ENCODE results near the gene ACOT7.
"Not testable (repeated sequence)": the region's sequence is repeated elsewhere in the genome, so short reads cannot be mapped to it uniquely, and the experiment has no call there.

The ACOT7 gene

DNA sequence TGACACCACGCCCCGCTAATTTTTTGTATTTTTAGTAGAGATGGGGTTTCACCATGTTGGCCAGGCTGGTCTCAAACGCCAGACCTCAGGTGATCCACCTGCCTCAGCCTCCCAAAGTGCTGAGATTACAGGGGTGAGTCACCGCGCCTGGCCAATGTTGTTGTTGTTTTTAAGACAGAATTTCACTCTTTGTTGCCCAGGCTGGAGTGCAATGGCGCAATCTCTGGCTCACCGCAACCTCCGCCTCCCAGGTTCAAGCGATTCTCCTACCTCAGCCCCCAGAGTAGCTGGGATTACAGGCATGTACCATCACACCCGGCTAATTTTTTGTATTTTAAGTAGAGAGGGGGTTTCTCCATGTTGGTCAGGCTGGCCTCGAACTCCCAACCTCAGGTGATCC, 173.9 kb downstream of the ACOT7 start:
- H3K27me3 ChIP-seq (ENCODE audit: control insufficient read depth, insufficient read depth, low read length, poor library complexity, severe bottlenecking); H3K4me1 ChIP-seq (ENCODE audit: control insufficient read depth, insufficient read depth, low read length); H3K9me3 ChIP-seq (ENCODE audit: control insufficient read depth, low read length); H3K4me3 ChIP-seq (ENCODE audit: insufficient read depth, low read depth, low read length); H3K27ac ChIP-seq (ENCODE audit: insufficient read depth, low read depth, low read length, poor library complexity, severe bottlenecking): not testable (repeated sequence)
- peaks cover 20% of the 10 kb centered on the region for H3K36me3 ChIP-seq (ENCODE audit: control insufficient read depth, insufficient read depth, low read length)
- 93 to 94% methylated on average over 11 of the region's 11 CpGs for WGBS, 2 experiments

DNA sequence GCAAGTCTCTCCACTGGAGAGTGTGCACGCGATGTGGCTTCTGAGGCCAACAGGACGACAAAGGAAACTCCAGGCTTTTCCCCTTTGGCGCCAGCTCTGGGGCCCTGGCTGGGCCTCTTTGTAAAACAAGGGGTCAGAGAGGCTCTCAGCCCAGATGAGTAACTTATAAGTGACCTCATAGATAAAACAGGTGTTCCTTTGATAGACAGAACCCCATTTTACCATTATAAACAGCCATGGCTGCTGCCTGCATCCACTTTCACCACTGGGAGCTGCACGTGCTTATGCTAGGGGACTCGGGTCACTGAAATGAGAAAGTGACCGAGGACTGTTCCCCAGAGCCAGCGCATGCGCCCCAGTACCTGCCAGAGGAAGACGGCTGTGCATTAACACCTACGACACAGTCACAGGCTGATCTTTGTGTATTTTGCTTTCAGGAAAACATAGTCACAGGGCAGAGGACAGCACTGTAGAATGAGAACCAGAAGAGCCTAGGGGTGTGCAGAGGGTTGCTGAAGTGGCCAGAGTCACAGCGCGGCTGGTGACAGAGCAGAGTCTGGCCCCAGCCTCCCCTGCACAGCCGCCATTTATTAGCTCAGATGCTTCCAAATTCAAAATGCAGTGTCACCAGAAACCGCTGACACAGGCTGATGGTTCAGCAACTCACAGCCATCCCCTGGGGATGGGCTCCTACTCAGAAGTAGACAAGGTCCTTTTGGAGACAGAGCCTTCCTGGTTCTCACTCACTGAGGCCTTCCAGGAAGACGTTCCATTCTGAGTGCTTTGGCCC, 175.0 kb downstream of the ACOT7 start:
- no peaks in the 10 kb centered on the region for H3K4me1 ChIP-seq (ENCODE audit: control insufficient read depth, insufficient read depth, low read length)
- no peak overlapping the region for H3K4me3 ChIP-seq (ENCODE audit: insufficient read depth, low read depth, low read length)
- no peaks in the 10 kb centered on the region for H3K27me3 ChIP-seq (ENCODE audit: control insufficient read depth, insufficient read depth, low read length, poor library complexity, severe bottlenecking)
- WGBS, 2 experiments = 91 to 93% methylated on average over 16 of the region's 16 CpGs
- H3K9me3 ChIP-seq (ENCODE audit: control insufficient read depth, low read length) = no peaks in the 10 kb centered on the region
- H3K27ac ChIP-seq (ENCODE audit: insufficient read depth, low read depth, low read length, poor library complexity, severe bottlenecking) = no peak overlapping the region
- H3K36me3 ChIP-seq (ENCODE audit: control insufficient read depth, insufficient read depth, low read length) = peaks cover 9% of the 10 kb centered on the region
